K562 (cell line): ENCODE results near the gene SORCS2. TPM values are rescaled to one million over a fixed set of nuclear protein-coding genes. Genes with fewer than 3 reads are reported as not detected.

Source experiments
- ATAC-seq: fragments of 200-7000 bp; cut with Tn5 transposase; 3 replicates; pipeline ENCODE4 v1.9.1; 2020; ENCODE audit warnings: moderate library complexity
- BruUV-seq: library from RNA; stranded (reverse); fragments of 400-500 nt; replicated peaks from 2 replicates; lab custom pipeline; 2021; lab: Mats Ljungman, UMichigan
- CTCF ChIA-PET: fragments of 300-600 bp; formaldehyde crosslinking; extraction: SDS; loops from one replicate; lab custom pipeline; 2021; ENCODE audit warnings: low intra/inter-chr PET ratio; lab: Yijun Ruan, JAX
- POLR2A ChIA-PET: fragments of 300-600, 350-650 bp; sonication (Branson Sonifier 250); formaldehyde crosslinking; extraction: SDS; loops from one replicate; lab custom pipeline; 2021; ENCODE audit warnings: antibody characterized with exemption, inconsistent platforms; lab: Yijun Ruan, JAX
- DNase-seq, 4 experiments: peaks; one replicate each; pipeline versions ENCODE4 v3.0.0 to v3.0.0-alpha.2; 2011 to 2018; ENCODE audit warnings: low spot score in 3 of 4, mixed read lengths in 3 of 4; ENCODE audit errors: extremely low read depth in 1 of 4
- FAIRE-seq: peaks from 2 replicates; lab custom pipeline; 2011; peaks lifted over from hg19 to GRCh38; lab: Jason Lieb, UNC
- H2AFZ ChIP-seq: 2 replicates; pipeline ENCODE4 v1.6.0; 2011; ENCODE audit warnings: low read depth, low read length, control low read depth, inconsistent platforms
- H3K27ac ChIP-seq: fragments of 200-600 bp; 3 replicates; pipeline ENCODE4 v1.8.0; 2011; ENCODE audit warnings: low read depth, mild to moderate bottlenecking, control low read depth, inconsistent platforms, low read length, moderate library complexity, mixed read lengths; ENCODE audit errors: extremely low read depth
- H3K27me3 ChIP-seq, 2 experiments: fragments of 300-600 bp in 1 of 2; 2 replicates in 1 of 2; 3 replicates in 1 of 2; pipeline versions ENCODE4 v1.6.0 to v1.8.0; 2011; ENCODE audit warnings: inconsistent platforms in 2 of 2, low read length in 2 of 2, mild to moderate bottlenecking in 1 of 2, mixed read lengths in 1 of 2, moderate library complexity in 1 of 2; ENCODE audit not compliant: control insufficient read depth in 2 of 2, insufficient read depth in 2 of 2
- H3K36me3 ChIP-seq: fragments of 300-600 bp; 3 replicates; pipeline ENCODE4 v1.8.0; 2011; ENCODE audit warnings: mild to moderate bottlenecking, low read length, inconsistent platforms; ENCODE audit not compliant: control insufficient read depth, insufficient read depth
- H3K4me1 ChIP-seq, 2 experiments: fragments of 200-600 bp in 1 of 2; replicated peaks in 1 of 2; 2 replicates in 1 of 2; 3 replicates in 1 of 2; pipeline versions ENCODE4 v1.5.1 to v1.8.0; 2011; ENCODE audit warnings: inconsistent platforms in 2 of 2, low read length in 2 of 2, mild to moderate bottlenecking in 1 of 2, mixed read lengths in 1 of 2, moderate library complexity in 1 of 2; ENCODE audit not compliant: control insufficient read depth in 2 of 2, insufficient read depth in 2 of 2
- H3K4me2 ChIP-seq: 2 replicates; pipeline ENCODE4 v1.6.1; 2011; ENCODE audit warnings: low read length, control low read depth, inconsistent platforms, mixed read lengths; ENCODE audit not compliant: insufficient read depth
- H3K4me3 ChIP-seq: fragments of 200-600 bp; sonication (generic), shearing (Covaris generic); 2 replicates; pipeline ENCODE4 v1.5.1; 2016; ENCODE audit warnings: control low read depth, inconsistent platforms
- H3K79me2 ChIP-seq: fragments of 200-600 bp; 3 replicates; pipeline ENCODE4 v1.8.0; 2011; ENCODE audit warnings: low read length, inconsistent platforms; ENCODE audit not compliant: control insufficient read depth, insufficient read depth
- H3K9ac ChIP-seq, 2 experiments: 2 replicates each; pipeline versions ENCODE4 v1.6.0 to v1.6.1; 2011; ENCODE audit warnings: low read depth in 2 of 2, low read length in 2 of 2, control low read depth in 1 of 2, inconsistent platforms in 1 of 2, mild to moderate bottlenecking in 1 of 2, mixed read lengths in 1 of 2; ENCODE audit not compliant: insufficient read depth in 1 of 2
- H3K9me1 ChIP-seq: one replicate; pipeline ENCODE4 v1.6.0; 2011; ENCODE audit warnings: inconsistent platforms, mild to moderate bottlenecking, low read length, moderate library complexity; ENCODE audit not compliant: control insufficient read depth, insufficient read depth
- H3K9me3 ChIP-seq: replicated peaks from 2 replicates; pipeline ENCODE4 v1.5.1; 2011; ENCODE audit warnings: low read depth, low read length, inconsistent platforms; ENCODE audit not compliant: control insufficient read depth, insufficient read depth
- H4K20me1 ChIP-seq: replicated peaks from 2 replicates; pipeline ENCODE4 v1.6.1; 2011; ENCODE audit warnings: low read length, inconsistent platforms, mixed read lengths; ENCODE audit not compliant: control insufficient read depth, insufficient read depth
- MECOM ChIP-seq: fragments of 250-450 bp; sonication (Bioruptor Pico); IDR thresholded peaks from 2 replicates; pipeline ENCODE4 v1.8.0; 2022; ENCODE audit warnings: inconsistent platforms
- RAD21 ChIP-seq, 2 experiments: fragments of 250-450 bp in 1 of 2; fragments of 450-650 bp in 1 of 2; sonication (Bioruptor Pico) in 1 of 2; formaldehyde crosslinking in 1 of 2; IDR thresholded peaks in 1 of 2; conservative IDR thresholded peaks in 1 of 2; 2 replicates each; pipeline versions ENCODE4 v1.4.0 to v1.8.0; 2020 to 2022; ENCODE audit warnings: mild to moderate bottlenecking in 2 of 2, moderate library complexity in 1 of 2
- ZNF395 ChIP-seq: fragments of 200-800 bp; sonication (Bioruptor generic); IDR thresholded peaks from 2 replicates; pipeline ENCODE4 v1.6.1; 2017; ENCODE audit warnings: missing genetic modification characterization, missing compliant biosample characterization
- WGBS: fragments of 100-300 bp; shearing (Covaris generic); methylation state at CpG from one replicate; pipeline ENCODE4 v1.1.6; 2016; ENCODE audit warnings: low coverage, mixed read lengths; ENCODE audit not compliant: insufficient coverage; ENCODE audit errors: missing lambda C conversion rate; 5-methylcytosine and 5-hydroxymethylcytosine counted together
- in situ Hi-C: fragments of 300-500 bp; cut with MboI; formaldehyde crosslinking; loops from 4 replicates; pipeline ENCODE4 v1.15.0; 2018; ENCODE audit warnings: inconsistent platforms, mixed read lengths
- intact Hi-C: fragments of 100-400 bp; cut with micrococcal nuclease; formaldehyde crosslinking; loops from 2 replicates; pipeline ENCODE4 v1.14.2; 2022
- polyA plus RNA-seq, 8 experiments: library from polyadenylated mRNA; depleted of rRNA in 4 of 8; stranded (reverse) in 5 of 8; unstranded in 3 of 8; fragments of >200 nt; fragmentation: Nextera tagmentation in 2 of 8; fragmentation: Illumina TruSeq in 1 of 8; extraction: Ambion mirVana in 2 of 8; extraction: Trizol in 1 of 8; gene quantifications; 2 replicates each; pipeline versions ENCODE4 v1.2.1 to v1.2.3, GENCODE V29; 2011 to 2014; ENCODE audit warnings: inconsistent platforms in 1 of 8, missing spikeins in 1 of 8
- total RNA-seq, 7 experiments: library from RNA; depleted of rRNA in 6 of 7; stranded (reverse); fragments of >200 nt in 6 of 7; fragmentation: Illumina TruSeq in 2 of 7; extraction: Trizol in 2 of 7; gene quantifications; 2 replicates each; pipeline versions ENCODE4 v1.2.1 to v1.2.3, GENCODE V29; 2011 to 2021; ENCODE audit warnings: low replicate concordance in 1 of 7
- TF ChIP-seq, protein P1 (sequence below): sonication (generic); formaldehyde crosslinking; IDR thresholded peaks from 2 replicates; pipeline ENCODE4 v1.8.0; 2022; ENCODE audit warnings: missing genetic modification reagents, mild to moderate bottlenecking, moderate library complexity, borderline replicate concordance

The SORCS2 gene
- total and polyA plus RNA-seq, 9 of the 15 experiments (the other 6 are each of a cell fraction or from before 2014, with no cell fraction given) = not detected

GRCh38 chr4:7338876-7339623 is 146.7 kb downstream of the SORCS2 start:
- Histone ChIP-seq H3K4me1 (peaks cover 0 to 9% of the 10 kb centered on the region in 2 experiments; a peak in 1 of 5 replicates), H3K36me3 (no peaks in the 10 kb centered on the region), H2AFZ (no peak overlapping the region), H3K9ac (no peak overlapping the region), H3K79me2 (no peaks in the 10 kb centered on the region), H3K9me1 (no peaks in the 10 kb centered on the region), H3K4me2 (no peak overlapping the region), H4K20me1 (0 out of 2 replicates have a peak, but pooled peaks cover 9% of the 10 kb centered on the region), H3K27ac (no peak overlapping the region), H3K27me3 (peaks cover 0 to 22% of the 10 kb centered on the region in 2 experiments; a peak in 2 of 5 replicates), H3K9me3 (no peaks in the 10 kb centered on the region), H3K4me3 (no peak overlapping the region)
- intact Hi-C loops = no loop called here
- BruUV-seq = no TSS peak
- no peak for FAIRE-seq
- ChIA-PET POLR2A (interaction anchor here (1.1 kb wide), 1 partner anchor 21 kb away, joined by 4 read pairs; no protein-coding TSS in a partner anchor), CTCF (no interaction called here)
- no peak for TF ChIP-seq MECOM (CRISPR knock-in tag)
- no peak for TF ChIP-seq RAD21 (CRISPR knock-in tag; conservative IDR thresholded peaks at IDR 0.05 in 1 of 2, IDR thresholded peaks at IDR 0.05 in 1 of 2)
- no peak for TF ChIP-seq ZNF395 (CRISPR knock-in tag)
- TF ChIP-seq, protein P1, sequence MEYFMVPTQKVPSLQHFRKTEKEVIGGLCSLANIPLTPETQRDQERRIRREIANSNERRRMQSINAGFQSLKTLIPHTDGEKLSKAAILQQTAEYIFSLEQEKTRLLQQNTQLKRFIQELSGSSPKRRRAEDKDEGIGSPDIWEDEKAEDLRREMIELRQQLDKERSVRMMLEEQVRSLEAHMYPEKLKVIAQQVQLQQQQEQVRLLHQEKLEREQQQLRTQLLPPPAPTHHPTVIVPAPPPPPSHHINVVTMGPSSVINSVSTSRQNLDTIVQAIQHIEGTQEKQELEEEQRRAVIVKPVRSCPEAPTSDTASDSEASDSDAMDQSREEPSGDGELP (CRISPR knock-in tag) = no peak
- ATAC-seq = no peak
- under 1% methylated on average over 19 of the region's 19 CpGs for WGBS
- DNase-seq = no peak
- in situ Hi-C loops = no loop called here
